Left hindlimb (tissue), 1 donor: ENCODE measurements around the gene OR4S1.
"Not testable (repeated sequence)": the region's sequence is repeated elsewhere in the genome, so short reads cannot be mapped to it uniquely, and the experiment has no call there.

Experiments used
- DNase-seq: peaks from one replicate; pipeline ENCODE4 v3.0.0-alpha.2; 2018

Gene OR4S1, protein sequence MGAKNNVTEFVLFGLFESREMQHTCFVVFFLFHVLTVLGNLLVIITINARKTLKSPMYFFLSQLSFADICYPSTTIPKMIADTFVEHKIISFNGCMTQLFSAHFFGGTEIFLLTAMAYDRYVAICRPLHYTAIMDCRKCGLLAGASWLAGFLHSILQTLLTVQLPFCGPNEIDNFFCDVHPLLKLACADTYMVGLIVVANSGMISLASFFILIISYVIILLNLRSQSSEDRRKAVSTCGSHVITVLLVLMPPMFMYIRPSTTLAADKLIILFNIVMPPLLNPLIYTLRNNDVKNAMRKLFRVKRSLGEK

GRCh38 chr11:48305923-48306322, at the start of gene OR4S1:
Gene OR4S1 (plus strand): TSS chr11:48306223. CDS start chr11:48306223, 0 bp downstream.
- DNase-seq, result no peak

DNA sequence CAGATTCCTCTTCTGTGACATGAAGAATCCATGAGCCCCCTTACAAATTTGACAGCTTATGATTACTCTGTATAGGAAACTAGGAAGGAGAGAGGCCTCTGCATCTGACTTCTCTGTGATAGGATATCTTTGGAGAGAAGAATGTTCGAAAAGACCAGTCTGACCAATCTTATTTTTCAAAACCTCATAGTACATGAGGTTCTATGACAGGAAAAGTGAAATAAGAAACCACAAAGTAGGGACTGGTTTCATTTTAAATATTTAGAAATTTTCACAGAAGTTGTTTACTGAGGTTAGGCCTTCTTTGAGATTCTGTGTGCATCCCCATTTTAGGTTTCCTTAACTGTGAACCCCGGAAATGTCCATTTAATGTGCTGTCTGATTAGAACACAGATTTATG, 44.4 kb upstream of the OR4S1 start:
- DNase-seq, result no peak

DNA sequence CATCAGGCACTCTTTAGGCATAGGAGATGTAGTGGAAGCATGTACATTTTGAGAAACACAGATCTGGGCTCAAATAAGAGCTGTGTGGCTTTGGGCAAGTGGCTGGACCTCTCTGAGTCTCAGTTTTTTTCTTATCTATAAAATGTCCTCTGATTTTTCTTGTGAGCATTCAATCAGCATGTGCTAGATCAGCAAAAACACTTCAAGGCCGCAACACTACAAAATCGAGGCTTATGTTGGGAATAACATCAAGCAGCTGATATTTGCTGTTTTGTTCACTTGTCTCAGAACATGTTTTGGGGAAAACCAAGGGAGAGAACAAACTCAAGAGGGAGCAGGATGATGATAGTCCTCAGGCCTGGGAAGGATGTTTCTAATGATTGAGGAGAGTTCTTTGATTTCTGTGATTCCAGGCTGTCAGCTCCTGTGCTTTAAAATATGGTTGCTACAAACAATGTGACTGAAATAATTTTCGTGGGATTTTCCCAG, 42.6 kb upstream of the OR4S1 start, which contains the start of gene OR4X1:
TSS of gene OR4X1 (plus strand) at position 439 of the 489 bp plus-strand sequence. CDS start at position 439, 0 bp downstream.
- no peak for DNase-seq

DNA sequence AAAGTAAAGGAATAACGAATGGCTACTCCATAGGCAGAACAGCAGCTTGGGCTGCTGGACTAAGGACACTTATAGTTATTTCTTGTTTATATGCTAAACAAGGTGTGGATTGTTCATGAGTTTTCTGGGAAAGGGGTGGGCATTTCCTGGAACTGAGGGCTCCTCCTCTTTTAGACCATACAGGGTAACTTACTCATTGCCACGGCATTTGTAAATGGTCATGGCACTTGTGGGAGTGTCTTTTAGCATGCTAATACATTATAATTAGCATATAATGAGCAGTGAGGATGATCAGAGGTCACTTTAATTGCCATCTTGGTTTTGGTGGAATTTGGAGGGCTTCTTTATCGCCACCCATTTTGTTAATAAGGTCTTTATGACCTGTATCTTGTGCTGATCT, 35.4 kb upstream of the OR4S1 start:
- DNase-seq, result no peak

DNA sequence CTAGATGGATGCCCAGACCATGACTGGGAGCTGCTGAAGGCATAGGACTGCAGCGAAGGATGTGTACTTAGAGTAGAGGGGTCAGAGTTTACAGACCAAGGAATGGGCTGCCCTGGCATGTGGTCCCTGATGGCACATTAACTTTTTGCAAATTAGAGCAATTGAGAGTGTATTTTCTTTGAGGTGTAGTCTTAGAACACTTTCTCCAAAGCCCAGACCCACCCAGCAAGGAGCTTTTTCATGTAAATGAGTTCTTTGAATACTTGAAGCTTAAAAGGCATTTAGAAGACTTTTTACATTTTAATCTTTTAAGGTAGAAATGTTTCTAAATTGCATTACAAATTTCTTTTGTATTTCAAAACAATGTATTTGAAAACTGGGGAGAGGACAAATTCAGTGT, 33.4 kb upstream of the OR4S1 start:
- no peak for DNase-seq

DNA sequence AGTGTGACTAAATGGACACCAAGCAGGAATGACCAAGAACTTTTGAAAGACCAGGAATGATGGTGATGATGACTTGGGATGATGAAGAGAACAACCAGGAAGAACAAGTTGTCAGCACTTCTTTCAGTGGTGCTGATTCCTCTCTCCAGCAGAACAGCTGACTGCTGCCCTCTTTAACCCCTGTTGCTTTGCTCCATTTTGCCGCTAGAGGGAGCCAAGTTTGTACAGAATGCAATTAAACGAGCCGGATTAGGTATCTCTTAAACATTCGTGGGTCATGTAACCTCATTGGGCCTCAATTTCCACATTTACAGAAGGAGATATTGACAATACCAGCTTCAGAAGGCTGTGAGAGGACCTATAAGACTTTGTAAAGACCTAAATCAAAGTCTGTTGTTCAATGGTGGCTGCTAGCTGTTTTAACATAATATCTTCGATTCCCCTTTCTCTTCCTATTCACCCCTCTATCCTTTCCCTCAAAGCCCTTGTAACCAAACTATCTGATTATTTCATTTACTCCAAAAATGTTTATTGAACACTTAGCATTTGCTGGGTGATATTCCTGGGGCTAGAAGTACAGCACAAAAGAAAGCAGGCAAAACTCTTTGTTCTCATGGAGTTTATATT, 1.9 kb downstream of the OR4S1 start:
- DNase-seq, result no peak

DNA sequence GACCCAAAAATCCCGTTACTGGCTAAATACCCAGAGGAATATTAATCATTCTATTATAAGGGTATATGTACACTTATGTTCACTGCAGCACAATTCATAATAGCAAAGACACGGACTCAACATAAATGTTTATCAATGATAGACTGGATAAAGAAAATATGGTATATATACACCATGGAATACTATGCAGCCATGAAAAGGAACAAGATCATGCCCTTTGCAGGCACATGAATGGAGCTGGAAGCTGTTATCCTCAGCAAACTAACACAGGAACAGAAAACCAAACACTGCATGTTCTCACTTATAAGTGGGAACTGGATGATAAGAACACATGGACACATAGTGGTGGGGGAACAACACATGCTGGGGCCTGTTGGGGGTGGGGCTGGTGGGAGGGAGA, 7.6 kb downstream of the OR4S1 start:
- not testable (repeated sequence) for DNase-seq

DNA sequence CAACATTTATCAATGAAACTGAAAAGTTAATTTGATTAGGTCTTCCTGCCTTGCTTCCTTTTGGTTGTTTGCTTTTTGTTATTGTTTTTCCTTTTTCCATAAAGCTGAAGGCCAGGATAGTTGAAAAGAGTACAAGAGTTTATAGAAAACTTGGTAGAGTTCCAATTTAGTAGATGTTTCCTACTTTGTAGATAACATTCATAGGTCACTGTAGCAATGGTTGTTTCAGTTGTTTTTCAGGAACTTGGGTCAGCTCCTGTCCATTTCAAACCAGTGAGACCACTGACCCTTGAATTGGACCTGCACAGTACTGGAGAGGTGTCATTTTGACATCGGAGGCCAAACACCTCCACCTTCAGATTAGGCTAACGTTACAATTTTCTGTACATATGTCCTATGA, 13.8 kb downstream of the OR4S1 start:
- DNase-seq, result not testable (repeated sequence)

DNA sequence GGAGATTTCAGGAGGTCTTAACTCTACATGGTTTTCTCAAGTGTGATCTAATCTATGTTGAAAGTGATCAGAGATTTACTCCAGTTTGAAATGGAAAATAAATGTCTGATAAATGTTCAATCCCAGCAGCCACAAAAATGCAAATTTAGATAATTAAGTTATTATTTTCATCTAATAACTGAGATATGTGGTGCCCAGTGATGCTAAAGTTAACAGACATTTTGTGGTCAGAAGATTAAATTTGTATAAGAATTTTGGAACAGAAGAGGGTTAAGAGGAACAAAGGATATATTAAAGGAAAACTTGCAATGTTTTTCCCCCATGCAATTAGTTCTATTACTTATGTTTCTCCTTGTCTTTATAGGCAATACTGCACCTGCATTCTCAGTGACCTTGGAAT, 18.6 kb downstream of the OR4S1 start, which contains the start of gene OR4C3:
TSS of gene OR4C3 (plus strand) at position 301 of the 400 bp plus-strand sequence. CDS start 102 bp downstream, outside the sequence.
- DNase-seq, result not testable (repeated sequence)

GRCh38 chr11:48341466-48341865, 35.4 kb downstream of the OR4S1 start:
- no peak for DNase-seq

DNA sequence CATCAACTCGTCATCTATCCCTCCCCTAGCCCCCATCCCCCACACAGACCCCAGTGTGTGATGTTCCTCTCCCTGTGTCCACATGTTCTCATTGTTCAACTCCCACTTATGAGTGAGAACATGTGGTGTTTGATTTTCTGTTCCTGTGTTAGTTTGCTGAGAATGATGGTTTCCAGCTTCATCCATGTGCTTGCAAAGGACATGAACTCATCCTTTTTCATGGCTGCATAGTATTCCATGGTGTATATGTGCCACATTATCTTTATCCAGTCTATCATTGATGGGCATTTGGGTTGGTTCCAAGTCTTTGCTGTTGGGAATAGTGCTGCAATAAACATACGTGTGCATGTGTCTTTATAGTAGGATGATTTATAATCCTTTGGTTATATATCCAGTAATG, 36.5 kb downstream of the OR4S1 start:
- DNase-seq, result not testable (repeated sequence)

- not testable (repeated sequence) for DNase-seq
These were observed 40.3 kb downstream of the OR4S1 start for GRCh38 chr11:48346286-48346685.

- no peak for DNase-seq
These were observed 48.0 kb downstream of the OR4S1 start for GRCh38 chr11:48354013-48354412.

GRCh38 chr11:48354677-48355076, 48.7 kb downstream of the OR4S1 start:
- no peak for DNase-seq
